AG04450 (cell line): ENCODE data around the gene HOXC9. TPM values are rescaled to one million over a fixed set of nuclear protein-coding genes. Genes with fewer than 3 reads are reported as not detected.

Experiments
- CTCF ChIA-PET: fragments of 300-600, 350-600 bp; formaldehyde crosslinking; extraction: SDS; loops from one replicate; lab custom pipeline; 2022; ENCODE audit warnings: antibody characterized with exemption, inconsistent platforms; lab: Charles Lee
- POLR2A ChIA-PET: fragments of 350-600 bp; formaldehyde crosslinking; extraction: SDS; loops from one replicate; lab custom pipeline; 2021; ENCODE audit warnings: antibody characterized with exemption, inconsistent platforms; lab: Yijun Ruan, JAX
- DNase-seq: peaks from one replicate; pipeline ENCODE4 v3.0.0-alpha.2; 2011; ENCODE audit warnings: low read depth, low spot score
- H3K27ac ChIP-seq: one replicate; pipeline ENCODE4 v1.5.1; 2012; ENCODE audit warnings: low read depth, low read length, control low read depth
- H3K27me3 ChIP-seq: one replicate; pipeline ENCODE4 v1.6.0; 2012; ENCODE audit warnings: low read length; ENCODE audit not compliant: control insufficient read depth, insufficient read depth
- H3K4me3 ChIP-seq: 2 replicates; pipeline ENCODE4 v1.5.1; 2011; ENCODE audit warnings: mild to moderate bottlenecking, low read depth, low read length, control low read depth
- H3K9me3 ChIP-seq: 2 replicates; pipeline ENCODE4 v1.5.1; 2012; ENCODE audit warnings: low read length; ENCODE audit not compliant: control insufficient read depth, insufficient read depth
- CTCF ChIP-seq: IDR thresholded peaks from 2 replicates; pipeline ENCODE4 v1.5.1; 2011; ENCODE audit warnings: low read depth, low read length, control low read depth, inconsistent platforms
- polyA plus RNA-seq: library from polyadenylated mRNA; depleted of rRNA; stranded (reverse); fragments of >200 nt; gene quantifications from 2 replicates; pipeline ENCODE4 v1.2.3, GENCODE V29; 2011

HOXC9 gene
- polyA plus RNA-seq, 1 experiment: not detected

GRCh38 chr12:54029529-54030441, 29.8 kb downstream of the HOXC9 start:
- Histone ChIP-seq H3K9me3 (peaks cover 21% of the 10 kb centered on the region), H3K27ac (no peak overlapping the region), H3K27me3 (peaks cover 94% of the 10 kb centered on the region), H3K4me3 (no peak overlapping the region)
- TF ChIP-seq CTCF: no peak
- no peak for DNase-seq
- POLR2A ChIA-PET: no interaction called here
- CTCF ChIA-PET: no interaction called here

GRCh38 chr12:54030442-54030801, 30.5 kb downstream of the HOXC9 start:
- Histone ChIP-seq H3K4me3 (no peak overlapping the region), H3K27me3 (peaks cover 92% of the 10 kb centered on the region), H3K9me3 (peaks cover 21% of the 10 kb centered on the region), H3K27ac (no peak overlapping the region)
- POLR2A ChIA-PET: no interaction called here
- no peak for TF ChIP-seq CTCF
- CTCF ChIA-PET: no interaction called here
- no peak for DNase-seq

GRCh38 chr12:54030889-54031471, 31.0 kb downstream of the HOXC9 start:
- Histone ChIP-seq H3K9me3 (peaks cover 21% of the 10 kb centered on the region), H3K4me3 (no peak overlapping the region), H3K27me3 (peaks cover 93% of the 10 kb centered on the region), H3K27ac (no peak overlapping the region)
- DNase-seq: no peak
- CTCF ChIA-PET: interaction anchor here (0.5 to 2.5 kb wide), 3 partner anchors 9 to 184 kb away, joined by 3 to 11 read pairs (median 4); no protein-coding TSS in a partner anchor
- no peak for TF ChIP-seq CTCF
- POLR2A ChIA-PET: no interaction called here

GRCh38 chr12:54031480-54031879, 31.5 kb downstream of the HOXC9 start:
- CTCF ChIA-PET: interaction anchor here (0.5 to 2.5 kb wide), 5 partner anchors 9 to 183 kb away, joined by 3 to 11 read pairs (median 4); partner anchors contain the start of gene HOXC8
- Histone ChIP-seq H3K9me3 (peaks cover 21% of the 10 kb centered on the region), H3K27ac (no peak overlapping the region), H3K4me3 (no peak overlapping the region), H3K27me3 (peaks cover 88% of the 10 kb centered on the region)
- TF ChIP-seq CTCF: no peak
- POLR2A ChIA-PET: no interaction called here
- DNase-seq: no peak
